Stimulated activated CD4-positive, alpha-beta T cell treated with anti-CD3 and anti-CD28 coated beads, Interleukin-2, amount 100 ng/mL, for 4 hours (primary cell): ENCODE results near the gene IRF9.
A peak's percentile ranks its signal among the peaks of the same experiment; 100 is the strongest.

Experiments used
- DNase-seq: peaks from one replicate; pipeline ENCODE4 v3.0.0-alpha.2; 2020; ENCODE audit warnings: low read depth

Gene IRF9

DNA sequence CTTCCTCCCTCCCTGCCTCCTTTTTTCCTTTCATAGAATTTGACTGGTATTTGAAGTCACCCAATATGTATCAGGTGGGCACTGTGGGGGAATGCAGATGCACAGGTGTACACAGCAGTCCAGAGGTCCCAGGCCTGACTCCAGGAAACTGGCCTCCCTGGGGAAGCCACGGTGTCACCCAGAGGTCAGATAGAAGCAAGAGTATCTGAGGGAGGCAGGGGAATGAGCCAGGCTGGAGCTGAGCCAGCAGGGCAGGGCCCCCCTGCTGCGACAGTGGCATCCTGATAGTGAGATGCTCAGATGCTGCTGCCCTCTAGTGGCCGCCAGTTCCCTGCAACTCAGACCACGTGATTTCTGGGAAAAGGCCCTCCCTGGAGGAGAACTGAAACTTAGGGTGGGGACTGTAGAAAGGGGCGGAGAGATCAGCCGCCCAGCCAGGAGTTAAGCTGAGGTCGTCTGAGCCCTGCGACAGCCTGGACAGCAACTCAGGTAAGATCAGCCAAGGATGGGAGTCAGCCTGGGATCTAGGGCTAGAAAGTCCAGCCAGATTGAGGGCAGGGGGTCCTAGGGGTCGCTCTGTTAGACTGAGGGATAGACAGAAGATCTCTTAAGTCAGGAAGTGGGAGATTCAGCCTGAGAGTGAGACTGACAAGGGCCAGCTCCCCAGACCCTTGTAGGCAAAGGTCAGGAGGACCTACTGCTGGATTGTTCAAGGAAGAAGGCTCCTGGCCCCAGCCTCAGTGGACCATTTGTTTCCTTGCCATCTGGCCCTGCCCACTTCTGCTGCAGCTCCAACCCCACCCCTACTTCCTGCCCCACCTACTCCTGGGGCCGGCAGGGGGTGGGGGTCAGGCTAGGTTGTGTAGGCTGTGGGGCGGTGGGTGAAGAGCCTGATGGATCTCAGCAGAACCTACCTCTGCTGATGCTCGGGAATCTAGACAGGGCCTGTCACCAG lies at the start of gene IRF9:
TSS of gene IRF9 (plus strand) at position 416 of the 955 bp plus-strand sequence. CDS start 880 bp downstream, outside the sequence.
- DNase-seq, result peak; percentile 95

DNA sequence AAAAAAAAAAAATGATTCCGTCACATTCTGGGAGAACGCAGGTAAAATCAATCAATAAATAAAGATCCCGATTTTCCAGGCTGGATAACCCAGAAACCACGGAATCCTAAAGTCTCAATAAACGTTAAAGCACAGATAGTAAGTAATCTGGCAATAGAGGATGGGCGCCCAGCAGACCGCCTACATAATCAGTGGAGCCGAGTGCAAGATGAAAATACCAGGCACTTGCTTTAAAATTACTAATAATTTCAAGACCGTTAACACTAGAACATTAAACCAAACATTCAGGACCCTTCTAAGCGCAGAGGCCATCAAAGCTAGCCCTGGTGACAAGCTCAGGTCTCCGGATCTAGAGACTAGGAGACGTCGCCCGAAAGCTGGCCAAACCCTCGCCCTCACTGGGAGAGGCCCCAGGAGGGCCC lies 47.7 kb upstream of the IRF9 start:
- DNase-seq, result no peak

DNA sequence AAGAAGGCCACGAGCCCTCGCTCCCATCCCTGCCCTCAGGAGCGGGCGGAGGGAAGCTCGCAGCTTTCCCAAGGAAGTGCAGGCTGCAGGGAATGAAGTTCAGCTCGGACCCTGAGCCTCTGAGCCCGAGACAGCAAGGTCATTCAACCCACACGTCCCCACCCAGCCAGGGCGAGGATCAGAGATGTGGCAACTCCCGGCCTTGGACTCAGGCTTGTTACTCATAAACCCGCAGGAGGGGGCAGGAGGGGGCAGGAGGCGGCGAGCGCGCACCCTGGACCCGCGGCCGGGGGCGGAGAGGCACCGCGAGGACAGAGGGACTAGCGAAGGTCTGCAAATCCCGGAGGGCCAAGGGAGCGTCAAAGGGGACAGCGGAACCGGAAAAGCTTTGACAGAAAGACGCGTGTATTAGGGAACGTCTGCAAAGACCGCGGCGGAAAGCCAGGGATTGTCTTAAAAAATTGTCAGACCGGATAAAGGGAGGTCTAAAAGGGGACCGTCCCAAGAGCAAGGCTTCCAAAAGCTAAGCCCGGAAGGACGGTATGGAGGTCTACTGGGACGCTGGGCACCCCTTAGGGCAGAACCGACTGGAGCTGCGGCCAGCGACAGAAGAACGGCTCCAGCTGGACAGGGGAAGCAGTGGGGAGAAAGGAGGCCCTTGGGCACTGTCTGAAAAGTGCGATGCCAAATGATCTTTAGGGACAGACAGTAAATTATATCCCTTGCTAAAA lies 47.1 kb upstream of the IRF9 start:
- peak; percentile 49 for DNase-seq

DNA sequence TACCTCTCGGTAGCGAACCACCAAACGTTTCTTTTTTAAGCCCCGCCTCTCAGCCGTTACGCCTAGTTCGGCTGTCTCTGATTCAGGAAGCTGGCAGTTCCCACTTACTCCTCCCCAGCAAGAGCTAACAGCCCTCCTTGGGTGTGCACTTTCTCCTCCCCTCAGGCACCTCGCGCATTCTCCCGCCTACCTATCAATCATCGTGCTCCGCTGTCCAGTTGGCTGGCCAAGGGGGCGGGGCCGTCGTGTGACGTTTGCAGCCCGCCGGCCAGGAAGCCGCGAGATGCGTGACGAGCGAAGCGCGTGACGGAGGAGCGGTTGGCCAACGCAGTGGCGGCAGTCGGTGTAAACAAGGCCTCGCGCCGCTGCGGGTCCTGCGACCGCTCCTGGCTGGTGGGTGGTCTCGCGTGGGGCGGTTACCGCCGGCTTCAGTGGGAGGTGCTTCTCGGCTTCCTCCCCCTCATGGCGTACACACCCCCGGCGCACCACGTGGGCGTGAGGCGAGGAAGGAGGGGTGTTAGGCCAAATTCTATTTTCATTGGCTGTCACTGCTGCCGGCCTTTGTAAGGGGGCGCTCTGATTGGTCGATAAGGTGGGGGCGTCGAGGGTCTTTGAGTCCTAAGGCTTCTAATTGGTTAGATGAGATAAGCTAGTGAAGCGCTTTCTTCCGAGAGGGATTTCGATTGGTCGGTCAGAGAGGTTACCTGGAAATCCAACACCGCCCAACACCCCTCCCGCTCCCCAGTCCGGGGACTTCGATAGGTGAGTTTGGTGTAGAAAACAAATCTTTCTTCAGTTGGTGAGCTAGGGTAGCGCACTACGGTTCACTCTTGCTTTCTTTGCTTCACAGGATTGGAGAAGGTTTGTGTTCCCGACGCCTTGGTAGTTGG lies 46.3 kb upstream of the IRF9 start, which contains the start of the genes DCAF11 and NRL:
TSS of gene DCAF11 (plus strand) at position 246 of the 890 bp plus-strand sequence. CDS start 818 bp downstream, outside the sequence.
TSS of gene NRL (minus strand) at position 418 of the 890 bp plus-strand sequence. CDS start 32,101 bp downstream, outside the sequence.
- peak; percentile 99 for DNase-seq

DNA sequence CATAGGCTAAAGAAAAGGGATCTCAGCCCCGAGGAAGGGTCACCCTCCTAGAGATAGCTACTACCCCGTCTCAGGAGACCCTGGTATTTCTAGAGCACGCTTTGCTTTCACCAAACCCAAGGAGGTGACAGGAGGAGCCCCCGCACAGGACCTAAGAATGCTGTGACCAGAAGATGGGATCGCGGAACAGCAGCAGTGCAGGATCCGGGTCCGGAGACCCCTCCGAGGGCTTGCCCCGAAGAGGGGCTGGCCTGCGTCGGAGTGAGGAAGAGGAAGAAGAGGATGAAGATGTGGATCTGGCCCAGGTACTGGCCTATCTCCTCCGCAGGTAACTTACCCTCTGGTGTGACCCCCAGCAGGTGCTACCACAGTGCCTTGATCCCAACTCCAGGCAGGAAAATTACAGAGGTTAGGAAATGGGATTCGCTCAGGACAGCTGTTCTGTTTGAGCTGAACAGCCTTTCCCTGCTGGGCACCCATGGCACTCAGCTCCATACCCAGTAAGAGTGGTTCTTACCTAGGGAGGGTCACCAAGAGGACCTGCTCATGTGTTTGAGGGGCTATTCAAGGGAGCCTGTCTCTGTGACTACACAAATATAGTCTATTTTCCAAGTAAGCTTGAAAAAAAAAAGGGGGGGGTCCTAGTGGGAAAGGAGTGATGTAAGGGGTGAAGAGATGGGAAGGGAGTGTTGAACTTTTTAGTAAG lies 45.5 kb upstream of the IRF9 start:
- no peak for DNase-seq

GRCh38 chr14:24116128-24116814 lies 44.8 kb upstream of the IRF9 start:
- DNase-seq, result no peak

GRCh38 chr14:24117179-24117578 lies 43.9 kb upstream of the IRF9 start:
- no peak for DNase-seq

GRCh38 chr14:24119691-24120090 lies 41.4 kb upstream of the IRF9 start:
- DNase-seq, result no peak

DNA sequence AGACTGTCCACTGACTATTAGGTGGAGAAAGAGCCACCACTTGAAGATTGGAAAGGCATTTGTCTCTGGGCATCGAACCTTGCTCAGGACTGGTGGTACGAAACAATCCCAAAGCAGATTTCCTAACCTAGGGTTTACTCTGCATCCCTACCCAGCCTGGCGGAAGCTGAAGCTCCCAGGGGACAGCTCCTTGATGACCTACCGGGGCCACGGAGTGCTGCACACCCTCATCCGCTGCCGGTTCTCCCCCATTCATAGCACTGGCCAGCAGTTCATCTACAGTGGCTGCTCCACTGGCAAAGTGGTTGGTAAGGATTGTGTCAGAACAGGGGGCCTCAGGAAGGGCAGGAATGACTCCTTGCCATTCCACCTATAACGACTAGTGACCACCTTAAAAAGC lies 39.9 kb upstream of the IRF9 start:
- DNase-seq, result no peak

DNA sequence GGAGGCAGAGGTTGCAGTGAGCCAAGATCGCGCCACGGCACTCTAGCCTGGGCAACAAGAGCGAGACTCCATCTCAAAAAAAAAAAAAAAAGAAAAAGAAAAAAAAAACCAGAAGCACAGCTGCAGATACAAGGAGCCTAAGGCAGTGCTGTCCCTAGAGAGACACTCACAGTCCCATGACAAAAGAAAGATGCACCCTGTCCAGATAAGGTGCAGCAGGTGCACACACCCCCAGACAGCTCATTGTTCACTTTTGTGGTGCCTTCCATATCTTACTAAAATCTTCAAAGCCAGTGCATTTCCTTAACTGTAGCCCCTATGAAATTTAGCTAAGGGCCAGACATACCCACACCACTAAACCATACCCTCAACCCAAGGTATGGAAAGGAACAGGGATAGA lies 38.6 kb upstream of the IRF9 start:
- DNase-seq, result no peak

GRCh38 chr14:24122898-24123297 lies 38.2 kb upstream of the IRF9 start:
- DNase-seq, result no peak

GRCh38 chr14:24123424-24124417 lies 37.3 kb upstream of the IRF9 start:
- no peak for DNase-seq

DNA sequence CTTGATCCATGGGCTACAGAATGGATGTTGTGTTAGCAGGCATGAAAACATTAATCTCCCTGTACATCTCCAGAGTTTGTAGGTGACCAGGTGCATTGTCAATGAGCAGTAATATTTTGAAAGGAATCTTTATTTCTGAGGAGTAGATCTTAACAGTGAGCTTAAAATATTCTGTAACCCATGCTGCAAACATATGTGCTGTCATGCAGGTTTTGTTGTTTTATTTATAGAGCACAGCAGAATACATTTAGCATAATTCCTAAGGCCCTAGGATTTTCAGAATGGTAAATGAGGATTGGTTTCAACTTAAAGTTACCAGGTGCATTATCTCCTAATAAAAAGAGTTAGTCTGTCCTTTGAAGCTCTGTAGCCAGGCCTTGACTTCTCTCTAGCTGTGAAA lies 34.1 kb upstream of the IRF9 start:
- no peak for DNase-seq

DNA sequence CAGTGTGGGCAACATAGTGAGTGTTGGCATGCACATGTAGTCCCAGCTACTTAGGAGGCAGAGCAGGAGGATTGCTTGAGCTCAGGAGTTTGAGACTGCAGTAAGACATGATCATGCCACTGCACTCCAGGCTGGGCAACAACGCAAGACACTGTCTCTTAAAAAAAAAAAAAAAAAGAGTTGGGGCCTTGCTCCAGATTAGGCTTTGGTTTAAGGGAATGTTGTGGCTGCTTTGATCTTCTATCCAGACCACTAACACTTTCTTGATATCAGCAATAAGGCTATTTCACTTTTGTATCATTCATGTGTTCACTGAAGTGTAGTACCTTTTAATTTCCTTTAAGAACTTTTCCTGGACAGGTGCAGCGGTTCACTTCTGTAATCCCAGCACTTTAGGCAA lies 33.4 kb upstream of the IRF9 start:
- DNase-seq, result no peak

DNA sequence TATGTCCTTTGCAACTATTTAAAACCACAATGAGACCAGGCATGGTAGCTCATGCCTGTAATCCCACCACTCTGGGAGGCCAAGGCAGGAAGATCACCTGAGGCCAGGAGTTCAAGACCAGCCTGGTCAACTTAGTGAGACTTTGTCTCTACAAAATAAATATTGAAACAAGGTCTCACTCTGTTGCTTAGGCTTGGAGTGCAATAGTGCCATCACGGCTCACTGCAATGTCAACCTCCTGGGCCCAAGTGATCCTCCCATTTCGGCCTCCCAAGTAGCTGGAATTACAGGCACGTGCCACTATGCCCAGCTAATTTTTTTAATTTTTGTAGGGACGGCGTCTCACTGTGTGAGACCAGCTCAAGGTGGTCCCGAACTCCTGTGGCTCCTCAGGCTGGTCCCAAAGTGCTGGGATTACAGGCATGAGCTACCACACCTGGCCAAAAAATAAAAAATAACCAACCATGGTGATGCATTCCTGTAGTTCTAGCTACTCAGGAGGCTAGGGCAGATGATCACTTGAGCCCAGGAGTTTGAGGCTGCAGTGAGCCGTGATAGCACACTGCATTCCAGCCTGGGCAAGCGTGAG lies 31.6 kb upstream of the IRF9 start:
- DNase-seq, result no peak

GRCh38 chr14:24130380-24130716 lies 30.7 kb upstream of the IRF9 start, which contains the start of gene FITM1:
Gene FITM1, plus strand, starts transcription at chr14:24130659. Its CDS starts 905 bp downstream, at chr14:24131564.
- DNase-seq, result no peak

- no peak for DNase-seq
Observed at GRCh38 chr14:24130717-24131548, 30.1 kb upstream of the IRF9 start.

DNA sequence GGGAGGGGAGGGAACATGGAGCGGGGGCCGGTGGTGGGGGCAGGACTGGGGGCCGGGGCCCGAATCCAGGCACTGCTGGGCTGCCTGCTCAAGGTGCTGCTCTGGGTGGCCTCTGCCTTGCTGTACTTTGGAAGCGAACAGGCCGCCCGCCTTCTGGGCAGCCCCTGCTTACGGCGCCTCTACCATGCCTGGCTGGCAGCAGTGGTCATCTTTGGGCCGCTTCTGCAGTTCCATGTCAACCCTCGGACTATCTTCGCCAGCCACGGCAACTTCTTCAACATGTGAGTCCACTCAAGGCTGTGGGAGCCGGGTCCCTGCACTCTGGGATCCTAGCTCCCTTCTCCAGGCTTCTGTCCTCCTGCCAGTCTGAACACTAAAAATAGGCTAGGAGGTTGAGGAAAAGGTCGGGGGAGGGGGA lies 29.5 kb upstream of the IRF9 start:
- no peak for DNase-seq
